ENCODE data around the gene USB1. TPM values are rescaled to one million over a fixed set of nuclear protein-coding genes. Genes with fewer than 3 reads are reported as not detected.

The USB1 gene
- total and polyA plus RNA-seq, 7 experiments from 2014 or later = 26.8 to 50.8 (median 28.9) TPM

GRCh38 chr16:58013201-58013956, 12.2 kb downstream of the USB1 start:
- no peak for ATAC-seq
- POLR2A ChIA-PET = interaction anchor here (0.7 kb wide), 1 partner anchor 61 kb away, joined by 3 read pairs; no protein-coding TSS in a partner anchor
- Mint-ChIP-seq H3K9me3 (no peaks in the 10 kb centered on the region), H3K27me3 (no peaks in the 10 kb centered on the region), H3K4me1 (no peaks in the 10 kb centered on the region), H3K36me3 (peaks cover 5 to 21% (median 10%) of the 10 kb centered on the region in 5 donors), H3K27ac (no peak overlapping the region), H3K4me3 (no peak overlapping the region)
- CTCF ChIA-PET = interaction anchor here (1.3 kb wide), 1 partner anchor 114 kb away, joined by 3 read pairs; no protein-coding TSS in a partner anchor
- Histone ChIP-seq H3K36me3 (ENCODE audit: control insufficient read depth in 2 of 3, insufficient read depth in 3 of 3, low read length in 3 of 3) (peaks cover 3 to 59% (median 22%) of the 10 kb centered on the region in 3 experiments), H3K4me1 (ENCODE audit: control insufficient read depth in 2 of 2, insufficient read depth in 2 of 2, low read length in 2 of 2) (no peaks in the 10 kb centered on the region), H3K9me3 (ENCODE audit: control insufficient read depth in 2 of 3, low read length in 3 of 3) (no peaks in the 10 kb centered on the region), H3K4me3 (ENCODE audit: low read length) (no peak overlapping the region), H3K27ac (ENCODE audit: low read depth, low read length) (no peak overlapping the region), H3K27me3 (ENCODE audit: control insufficient read depth in 2 of 2, insufficient read depth in 2 of 2, low read length in 2 of 2) (no peaks in the 10 kb centered on the region)
- intact Hi-C loops (cut with micrococcal nuclease) = no loop called here
- no peak for DNase-seq

GRCh38 chr16:58016840-58017446, 15.7 kb downstream of the USB1 start:
- no peaks in the 10 kb centered on the region for H3K27me3 ChIP-seq (ENCODE audit: control insufficient read depth in 2 of 2, insufficient read depth in 2 of 2, low read length in 2 of 2)
- ChIA-PET CTCF (no interaction called here), POLR2A (no interaction called here)
- Mint-ChIP-seq H3K9me3 (no peaks in the 10 kb centered on the region), H3K27ac (no peak overlapping the region), H3K4me1 (peaks cover 6 to 13% (median 11%) of the 10 kb centered on the region in 7 donors), H3K36me3 (peaks cover 0 to 5% (median 0%) of the 10 kb centered on the region in 5 donors), H3K27me3 (no peaks in the 10 kb centered on the region), H3K4me3 (no peak overlapping the region)
- no peak for ATAC-seq
- H3K36me3 ChIP-seq (ENCODE audit: control insufficient read depth in 2 of 3, insufficient read depth in 3 of 3, low read length in 3 of 3) = peaks cover 0 to 45% (median 1%) of the 10 kb centered on the region in 3 experiments
- peaks cover 0 to 11% of the 10 kb centered on the region in 2 donors for H3K4me1 ChIP-seq (ENCODE audit: control insufficient read depth in 2 of 2, insufficient read depth in 2 of 2, low read length in 2 of 2)
- DNase-seq = no peak
- intact Hi-C loops (cut with micrococcal nuclease) = no loop called here
- H3K27ac ChIP-seq (ENCODE audit: low read depth, low read length) = no peak overlapping the region
- no peaks in the 10 kb centered on the region for H3K9me3 ChIP-seq (ENCODE audit: control insufficient read depth in 2 of 3, low read length in 3 of 3)
- H3K4me3 ChIP-seq (ENCODE audit: low read length) = no peak overlapping the region

GRCh38 chr16:58018803-58019202, 17.6 kb downstream of the USB1 start:
- no peak for ATAC-seq
- H3K27ac Mint-ChIP-seq = peak overlapping the region in 1 of 9 donors; percentile 12
- no peak for DNase-seq
- ChIA-PET CTCF (interaction anchor here (0.6 to 1.2 kb wide), 3 partner anchors 178 to 443 kb away, joined by 3 read pairs; no protein-coding TSS in a partner anchor), POLR2A (interaction anchor here (1.1 kb wide), 1 partner anchor 178 kb away, joined by 3 read pairs; no protein-coding TSS in a partner anchor)
- Histone ChIP-seq H3K4me3 (ENCODE audit: low read length) (no peak overlapping the region), H3K27me3 (ENCODE audit: control insufficient read depth in 2 of 2, insufficient read depth in 2 of 2, low read length in 2 of 2) (no peaks in the 10 kb centered on the region), H3K9me3 (ENCODE audit: control insufficient read depth in 2 of 3, low read length in 3 of 3) (no peaks in the 10 kb centered on the region), H3K27ac (ENCODE audit: low read depth, low read length) (no peak overlapping the region), H3K4me1 (ENCODE audit: control insufficient read depth in 2 of 2, insufficient read depth in 2 of 2, low read length in 2 of 2) (peaks cover 0 to 11% of the 10 kb centered on the region in 2 donors), H3K36me3 (ENCODE audit: control insufficient read depth in 2 of 3, insufficient read depth in 3 of 3, low read length in 3 of 3) (peaks cover 0 to 32% (median 0%) of the 10 kb centered on the region in 3 experiments)
- intact Hi-C loops (cut with micrococcal nuclease) = no loop called here
- no peak overlapping the region for H3K4me3 Mint-ChIP-seq
- peaks cover 0 to 5% (median 0%) of the 10 kb centered on the region in 5 donors for H3K36me3 Mint-ChIP-seq
- peaks cover 0 to 5% (median 0%) of the 10 kb centered on the region in 5 donors for H3K27me3 Mint-ChIP-seq
- H3K9me3 Mint-ChIP-seq = no peaks in the 10 kb centered on the region
- H3K4me1 Mint-ChIP-seq = peaks cover 6 to 15% (median 11%) of the 10 kb centered on the region in 7 donors

- peaks cover 0 to 17% (median 0%) of the 10 kb centered on the region in 5 donors for H3K27me3 Mint-ChIP-seq
- ChIA-PET POLR2A (interaction anchor here (1.1 kb wide), 1 partner anchor 177 kb away, joined by 3 read pairs; no protein-coding TSS in a partner anchor), CTCF (interaction anchor here (0.6 to 1.2 kb wide), 3 partner anchors 13 to 316 kb away, joined by 3 to 4 read pairs (median 3); no protein-coding TSS in a partner anchor)
- Histone ChIP-seq H3K36me3 (ENCODE audit: control insufficient read depth in 2 of 3, insufficient read depth in 3 of 3, low read length in 3 of 3) (peaks cover 0 to 32% (median 0%) of the 10 kb centered on the region in 3 experiments), H3K27ac (ENCODE audit: low read depth, low read length) (peak overlapping the region; percentile 15), H3K9me3 (ENCODE audit: control insufficient read depth in 2 of 3, low read length in 3 of 3) (no peaks in the 10 kb centered on the region), H3K4me1 (ENCODE audit: control insufficient read depth in 2 of 2, insufficient read depth in 2 of 2, low read length in 2 of 2) (peaks cover 9 to 15% of the 10 kb centered on the region in 2 donors), H3K4me3 (ENCODE audit: low read length) (no peak overlapping the region), H3K27me3 (ENCODE audit: control insufficient read depth in 2 of 2, insufficient read depth in 2 of 2, low read length in 2 of 2) (no peaks in the 10 kb centered on the region)
- ATAC-seq (no peak), DNase-seq (no peak)
- H3K4me1 Mint-ChIP-seq = peaks cover 11 to 22% (median 16%) of the 10 kb centered on the region in 7 donors
- H3K9me3 Mint-ChIP-seq = no peaks in the 10 kb centered on the region
- intact Hi-C loops (cut with micrococcal nuclease) = loop anchor here (1.0 to 10.0 kb wide), 8 partner anchors 19 to 736 kb away; partner anchors contain the start of genes CFAP20 (in 2 of the 2), CSNK2A2 (in 2 of the 2) and USB1 (in 1 of the 2)
- peaks cover 0 to 5% (median 0%) of the 10 kb centered on the region in 5 donors for H3K36me3 Mint-ChIP-seq
- H3K4me3 Mint-ChIP-seq = peak overlapping the region in 2 of 10 donors; percentile 4 to 57
- H3K27ac Mint-ChIP-seq = peak overlapping the region; percentile 67 to 90 (median 82)
Observed at GRCh38 chr16:58019866-58020538, 18.8 kb downstream of the USB1 start.

DNA sequence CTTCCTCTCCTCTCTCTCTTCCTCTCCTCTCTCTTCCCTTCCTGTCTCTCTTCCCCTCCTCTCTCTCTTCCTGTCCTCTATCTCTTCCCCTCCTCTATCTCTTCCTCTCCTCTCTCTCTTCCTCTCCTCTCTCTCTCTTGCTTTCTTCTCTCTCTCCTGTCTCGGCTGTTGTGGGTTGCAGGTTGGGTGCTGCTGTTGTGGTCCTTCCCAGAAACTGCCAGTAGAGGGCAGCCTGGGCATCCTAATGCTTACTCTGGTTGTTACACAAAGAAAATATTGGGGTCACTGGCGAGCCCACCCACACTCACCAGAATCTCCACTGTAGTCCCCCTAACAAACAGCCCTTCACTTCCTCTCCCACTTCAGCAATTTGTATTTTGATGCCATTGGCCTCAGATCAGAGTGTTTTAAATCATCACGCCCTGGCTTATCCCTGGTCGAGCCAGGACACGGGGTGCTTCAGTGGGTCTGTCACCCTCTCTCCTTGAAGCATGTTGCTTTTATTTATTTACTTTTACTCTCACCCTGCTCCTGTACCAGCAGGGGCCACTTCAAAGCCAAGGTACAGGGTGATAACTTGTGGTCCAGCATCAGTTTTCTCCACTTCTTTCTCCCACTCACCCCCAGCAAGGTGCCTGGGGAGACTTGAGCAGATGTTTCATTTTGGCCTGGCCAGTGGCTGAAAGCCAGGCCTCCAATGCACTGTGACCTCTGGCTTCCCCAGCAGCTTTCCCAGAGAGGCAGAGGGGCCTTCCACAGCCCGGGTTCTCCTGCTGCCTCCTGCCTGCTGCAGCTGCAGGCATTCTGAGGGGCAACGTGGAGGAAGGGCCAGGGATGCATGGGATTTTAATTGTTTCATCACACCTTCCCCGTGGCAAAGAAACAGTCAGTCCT, 19.7 kb downstream of the USB1 start:
- POLR2A ChIA-PET = no interaction called here
- peak; percentile 75 for ATAC-seq
- Mint-ChIP-seq H3K4me3 (peak overlapping the region in 6 of 10 donors; percentile 1 to 57 (median 12)), H3K4me1 (peaks cover 11 to 24% (median 18%) of the 10 kb centered on the region in 7 donors), H3K9me3 (no peaks in the 10 kb centered on the region), H3K27ac (peak overlapping the region; percentile 22 to 90 (median 78)), H3K36me3 (peaks cover 0 to 5% (median 0%) of the 10 kb centered on the region in 5 donors), H3K27me3 (peaks cover 0 to 18% (median 0%) of the 10 kb centered on the region in 5 donors)
- peaks cover 9 to 15% of the 10 kb centered on the region in 2 donors for H3K4me1 ChIP-seq (ENCODE audit: control insufficient read depth in 2 of 2, insufficient read depth in 2 of 2, low read length in 2 of 2)
- H3K27me3 ChIP-seq (ENCODE audit: control insufficient read depth in 2 of 2, insufficient read depth in 2 of 2, low read length in 2 of 2) = no peaks in the 10 kb centered on the region
- H3K27ac ChIP-seq (ENCODE audit: low read depth, low read length) = peak overlapping the region; percentile 15
- peak; percentile 33 to 68 (median 60) for DNase-seq
- H3K4me3 ChIP-seq (ENCODE audit: low read length) = no peak overlapping the region
- intact Hi-C loops (cut with micrococcal nuclease) = loop anchor here (1.0 to 10.0 kb wide), 8 partner anchors 20 to 735 kb away; partner anchors contain the start of genes CFAP20 (in 2 of the 2), CSNK2A2 (in 2 of the 2) and USB1 (in 1 of the 2)
- CTCF ChIA-PET = no interaction called here
- peaks cover 0 to 26% (median 0%) of the 10 kb centered on the region in 3 experiments for H3K36me3 ChIP-seq (ENCODE audit: control insufficient read depth in 2 of 3, insufficient read depth in 3 of 3, low read length in 3 of 3)
- no peaks in the 10 kb centered on the region for H3K9me3 ChIP-seq (ENCODE audit: control insufficient read depth in 2 of 3, low read length in 3 of 3)

All from naive thymus-derived CD4-positive, alpha-beta T cell (primary cell).